Calu3 (cell line): Measurements from ENCODE around the gene TMED1. TPM values are rescaled to one million over a fixed set of nuclear protein-coding genes. Genes with fewer than 3 reads are reported as not detected.

ENCODE experiments used
- BruUV-seq: library from RNA; stranded (reverse); fragments of 400-500 nt; replicated peaks from 2 replicates; lab custom pipeline; 2021; lab: Mats Ljungman, UMichigan
- CTCF ChIA-PET: fragments of 300-600 bp; sonication (Branson Sonifier 250); formaldehyde crosslinking; loops from one replicate; lab custom pipeline; 2022; ENCODE audit warnings: antibody characterized with exemption; lab: Charles Lee
- DNase-seq: peaks from one replicate; pipeline ENCODE4 v3.0.0; 2022
- H3K27ac Mint-ChIP-seq: one replicate; pipeline ENCODE4 v1.8.0; 2022; ENCODE audit warnings: mixed read lengths; ENCODE audit not compliant: unreplicated experiment
- H3K27me3 Mint-ChIP-seq: one replicate; pipeline ENCODE4 v1.8.0; 2022; ENCODE audit warnings: mixed read lengths; ENCODE audit not compliant: unreplicated experiment
- H3K36me3 Mint-ChIP-seq: one replicate; pipeline ENCODE4 v1.8.0; 2022; ENCODE audit warnings: mild to moderate bottlenecking, moderate library complexity, mixed read lengths; ENCODE audit not compliant: insufficient read depth, unreplicated experiment
- H3K4me1 Mint-ChIP-seq: one replicate; pipeline ENCODE4 v1.8.0; 2022; ENCODE audit warnings: mild to moderate bottlenecking, low read depth, mixed read lengths; ENCODE audit not compliant: unreplicated experiment
- H3K4me3 Mint-ChIP-seq: one replicate; pipeline ENCODE4 v1.8.0; 2022; ENCODE audit warnings: mild to moderate bottlenecking, low read depth, moderate library complexity, mixed read lengths; ENCODE audit not compliant: unreplicated experiment
- H3K9me3 Mint-ChIP-seq: one replicate; pipeline ENCODE4 v1.8.0; 2022; ENCODE audit warnings: low read depth, mixed read lengths; ENCODE audit not compliant: unreplicated experiment
- intact Hi-C: fragments of 100-400 bp; cut with micrococcal nuclease; formaldehyde crosslinking; loops from one replicate; pipeline ENCODE4 v1.10.0; 2022; ENCODE audit not compliant: unreplicated experiment
- total RNA-seq: library from RNA; stranded (reverse); gene quantifications from 2 replicates; pipeline ENCODE4 v1.2.3, GENCODE V29; 2022
- TF ChIP-seq, protein P1 (sequence below): fragments of 200-600 bp; IDR thresholded peaks from one replicate; pipeline ENCODE4 v1.8.0; 2022; ENCODE audit warnings: antibody characterized with exemption; ENCODE audit not compliant: unreplicated experiment

The TMED1 gene
- total RNA-seq, 1 experiment from 2014 or later = 20.7 TPM

DNA sequence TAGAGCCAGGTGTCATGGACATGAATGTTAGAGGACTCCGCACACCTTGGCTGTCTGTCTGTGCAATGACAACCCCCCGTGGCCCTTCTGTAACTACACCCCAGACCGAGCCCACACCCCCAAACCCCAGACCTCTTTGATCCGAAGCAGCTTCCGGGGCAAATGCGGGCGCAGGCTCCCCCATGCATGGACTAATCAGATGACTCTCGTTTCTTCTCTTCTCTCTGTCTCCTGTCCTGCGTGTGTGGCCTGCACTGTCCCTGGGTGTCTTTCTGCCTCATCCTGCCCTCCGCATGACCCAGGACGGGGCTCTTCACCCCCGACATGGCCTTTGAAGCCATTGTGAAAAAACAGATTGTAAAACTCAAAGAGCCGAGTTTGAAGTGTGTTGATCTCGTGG, 38.9 kb downstream of the TMED1 start:
- DNase-seq = no peak
- H3K36me3 Mint-ChIP-seq = peaks cover 13% of the 10 kb centered on the region
- H3K4me1 Mint-ChIP-seq = no peaks in the 10 kb centered on the region
- H3K4me3 Mint-ChIP-seq = no peak overlapping the region
- TF ChIP-seq, protein P1, sequence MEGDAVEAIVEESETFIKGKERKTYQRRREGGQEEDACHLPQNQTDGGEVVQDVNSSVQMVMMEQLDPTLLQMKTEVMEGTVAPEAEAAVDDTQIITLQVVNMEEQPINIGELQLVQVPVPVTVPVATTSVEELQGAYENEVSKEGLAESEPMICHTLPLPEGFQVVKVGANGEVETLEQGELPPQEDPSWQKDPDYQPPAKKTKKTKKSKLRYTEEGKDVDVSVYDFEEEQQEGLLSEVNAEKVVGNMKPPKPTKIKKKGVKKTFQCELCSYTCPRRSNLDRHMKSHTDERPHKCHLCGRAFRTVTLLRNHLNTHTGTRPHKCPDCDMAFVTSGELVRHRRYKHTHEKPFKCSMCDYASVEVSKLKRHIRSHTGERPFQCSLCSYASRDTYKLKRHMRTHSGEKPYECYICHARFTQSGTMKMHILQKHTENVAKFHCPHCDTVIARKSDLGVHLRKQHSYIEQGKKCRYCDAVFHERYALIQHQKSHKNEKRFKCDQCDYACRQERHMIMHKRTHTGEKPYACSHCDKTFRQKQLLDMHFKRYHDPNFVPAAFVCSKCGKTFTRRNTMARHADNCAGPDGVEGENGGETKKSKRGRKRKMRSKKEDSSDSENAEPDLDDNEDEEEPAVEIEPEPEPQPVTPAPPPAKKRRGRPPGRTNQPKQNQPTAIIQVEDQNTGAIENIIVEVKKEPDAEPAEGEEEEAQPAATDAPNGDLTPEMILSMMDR = no peak
- no peaks in the 10 kb centered on the region for H3K27me3 Mint-ChIP-seq
- CTCF ChIA-PET = no interaction called here
- H3K9me3 Mint-ChIP-seq = no peaks in the 10 kb centered on the region
- intact Hi-C loops = no loop called here
- no TSS peak for BruUV-seq
- H3K27ac Mint-ChIP-seq = no peak overlapping the region

DNA sequence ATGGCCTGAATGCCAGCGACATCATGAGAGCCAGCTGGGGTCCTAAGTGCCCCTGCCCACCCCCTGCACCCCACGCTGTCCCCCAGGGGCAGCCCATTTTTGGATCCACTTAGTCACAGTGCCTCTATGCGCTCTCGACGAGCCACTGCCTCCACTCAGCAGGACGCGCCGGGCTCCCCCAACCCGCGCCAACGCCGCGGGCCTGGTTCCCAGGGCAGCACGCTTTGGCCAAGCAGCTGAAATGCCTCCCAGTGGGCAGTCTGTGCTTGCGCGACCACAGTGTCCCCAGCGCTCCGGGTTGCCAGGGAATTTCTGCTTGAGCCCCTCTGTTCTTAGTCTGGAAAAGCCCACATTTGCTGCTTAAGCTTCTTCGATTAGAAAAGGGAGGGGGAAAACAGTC, 39.4 kb downstream of the TMED1 start:
- TF ChIP-seq, protein P1 = no peak
- H3K9me3 Mint-ChIP-seq = no peaks in the 10 kb centered on the region
- no peak overlapping the region for H3K27ac Mint-ChIP-seq
- CTCF ChIA-PET = no interaction called here
- intact Hi-C loops = no loop called here
- no TSS peak for BruUV-seq
- H3K36me3 Mint-ChIP-seq = peaks cover 13% of the 10 kb centered on the region
- no peaks in the 10 kb centered on the region for H3K27me3 Mint-ChIP-seq
- no peaks in the 10 kb centered on the region for H3K4me1 Mint-ChIP-seq
- DNase-seq = no peak
- no peak overlapping the region for H3K4me3 Mint-ChIP-seq

DNA sequence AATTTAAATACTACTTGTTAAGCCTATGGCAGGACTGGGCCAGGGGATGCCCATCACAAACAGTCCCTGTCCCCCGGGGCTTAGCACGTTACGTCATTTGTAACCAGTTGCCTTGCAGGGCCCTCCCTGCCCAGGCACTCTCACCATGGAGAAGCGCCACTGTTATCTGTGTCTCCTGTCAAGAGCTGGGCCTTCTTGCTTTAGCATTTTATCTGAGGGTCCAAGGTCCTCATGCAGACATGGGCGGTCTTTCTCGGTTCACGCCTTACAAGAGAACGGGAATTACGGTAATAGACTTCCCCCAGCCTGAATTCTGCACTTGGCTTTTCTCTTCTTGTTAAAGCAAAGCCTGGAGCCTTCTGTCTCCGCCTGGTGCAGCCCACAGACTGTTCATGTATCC, 46.1 kb downstream of the TMED1 start:
- H3K36me3 Mint-ChIP-seq = peaks cover 52% of the 10 kb centered on the region
- H3K27me3 Mint-ChIP-seq = no peaks in the 10 kb centered on the region
- intact Hi-C loops = no loop called here
- no peaks in the 10 kb centered on the region for H3K4me1 Mint-ChIP-seq
- H3K9me3 Mint-ChIP-seq = no peaks in the 10 kb centered on the region
- CTCF ChIA-PET = no interaction called here
- no peak overlapping the region for H3K27ac Mint-ChIP-seq
- TF ChIP-seq, protein P1 = no peak
- no peak overlapping the region for H3K4me3 Mint-ChIP-seq
- no TSS peak for BruUV-seq
- DNase-seq = no peak

DNA sequence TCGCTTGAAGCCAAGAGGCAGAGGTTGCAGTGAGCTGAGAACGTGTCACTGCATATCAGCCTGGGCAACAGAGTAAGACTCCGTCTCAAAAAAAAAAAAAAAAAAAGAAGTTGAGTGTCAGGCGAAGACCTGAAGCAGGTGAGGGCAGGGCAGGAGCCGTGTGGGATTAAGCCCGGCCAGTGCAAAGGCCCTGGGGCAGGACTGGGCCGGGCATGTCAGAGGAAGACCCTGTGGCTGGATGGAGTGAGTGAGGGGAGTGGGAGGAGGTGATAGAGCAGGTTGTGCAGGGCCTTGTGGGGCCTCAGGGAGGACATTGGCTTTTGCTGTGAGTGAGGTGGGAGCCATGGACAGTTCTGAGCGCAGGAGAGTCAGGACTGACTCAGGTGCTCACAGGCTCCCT, 47.9 kb downstream of the TMED1 start:
- DNase-seq = no peak
- H3K27ac Mint-ChIP-seq = no peak overlapping the region
- CTCF ChIA-PET = no interaction called here
- intact Hi-C loops = no loop called here
- no peak overlapping the region for H3K4me3 Mint-ChIP-seq
- H3K36me3 Mint-ChIP-seq = peaks cover 53% of the 10 kb centered on the region
- H3K9me3 Mint-ChIP-seq = no peaks in the 10 kb centered on the region
- no peaks in the 10 kb centered on the region for H3K27me3 Mint-ChIP-seq
- no TSS peak for BruUV-seq
- TF ChIP-seq, protein P1 = no peak
- H3K4me1 Mint-ChIP-seq = no peaks in the 10 kb centered on the region
